IMR-90 (cell line): ENCODE data around the gene PXDC1. TPM values are rescaled to one million over a fixed set of nuclear protein-coding genes. Genes with fewer than 3 reads are reported as not detected.
A peak's percentile ranks its signal among the peaks of the same experiment; 100 is the strongest.

Source experiments
- ATAC-seq: fragments of 200-7000 bp; cut with Tn5 transposase; 2 replicates; pipeline ENCODE4 v1.9.1; 2020; ENCODE audit warnings: low read depth, mild to moderate bottlenecking, moderate library complexity
- BruUV-seq: library from RNA; stranded (reverse); fragments of 400-500 nt; replicated peaks from 2 replicates; lab custom pipeline; 2021; lab: Mats Ljungman, UMichigan
- CTCF ChIA-PET: fragments of 300-600 bp; formaldehyde crosslinking; extraction: SDS; loops from one replicate; lab custom pipeline; 2021; ENCODE audit warnings: antibody characterized with exemption; lab: Yijun Ruan, JAX
- POLR2A ChIA-PET: fragments of 300-600 bp; sonication (Branson Sonifier 250); formaldehyde crosslinking; loops from one replicate; lab custom pipeline; 2022; ENCODE audit warnings: antibody characterized with exemption; ENCODE audit not compliant: unreplicated experiment; lab: Charles Lee
- DNase-seq: peaks from one replicate; pipeline ENCODE4 v3.0.0; 2013
- H2AFZ ChIP-seq: replicated peaks from 2 replicates; pipeline ENCODE3; 2013; ENCODE audit warnings: low read length, mild to moderate bottlenecking; ENCODE audit not compliant: poor library complexity
- H2AK5ac ChIP-seq: 2 replicates; pipeline ENCODE4 v1.6.1; 2013; ENCODE audit warnings: low read depth, low read length, inconsistent platforms
- H2AK9ac ChIP-seq: replicated peaks from 2 replicates; pipeline ENCODE3; 2013; ENCODE audit warnings: mild to moderate bottlenecking, low read depth, low read length, moderate library complexity; ENCODE audit not compliant: poor library complexity
- H2BK120ac ChIP-seq: 2 replicates; pipeline ENCODE4 v1.6.1; 2013; ENCODE audit warnings: low read depth, low read length, inconsistent platforms
- H2BK15ac ChIP-seq: 3 replicates; pipeline ENCODE4 v1.6.1; 2013; ENCODE audit warnings: low read depth, low read length, inconsistent platforms
- H2BK20ac ChIP-seq: 2 replicates; pipeline ENCODE4 v1.6.1; 2013; ENCODE audit warnings: low read depth, mild to moderate bottlenecking, inconsistent platforms, low read length, moderate library complexity
- H2BK5ac ChIP-seq: 2 replicates; pipeline ENCODE4 v1.6.1; 2013; ENCODE audit warnings: mild to moderate bottlenecking, low read depth, low read length, inconsistent platforms; ENCODE audit not compliant: poor library complexity, severe bottlenecking
- H3K14ac ChIP-seq: replicated peaks from 2 replicates; pipeline ENCODE4 v1.6.1; 2013; ENCODE audit warnings: low read depth, low read length, inconsistent platforms
- H3K18ac ChIP-seq: 2 replicates; pipeline ENCODE4 v1.6.1; 2013; ENCODE audit warnings: low read depth, low read length, control low read depth
- H3K23ac ChIP-seq: 2 replicates; pipeline ENCODE4 v1.6.1; 2013; ENCODE audit warnings: low read depth, low read length, inconsistent platforms
- H3K27ac ChIP-seq: 2 replicates; pipeline ENCODE4 v1.5.1; 2013; ENCODE audit warnings: mild to moderate bottlenecking, control low read depth, low read length; ENCODE audit not compliant: insufficient read depth
- H3K27me3 ChIP-seq: 2 replicates; pipeline ENCODE4 v1.6.1; 2013; ENCODE audit warnings: low read length; ENCODE audit not compliant: control insufficient read depth, insufficient read depth
- H3K36me3 ChIP-seq: 2 replicates; pipeline ENCODE4 v1.6.1; 2013; ENCODE audit warnings: low read length, mixed read lengths; ENCODE audit not compliant: control insufficient read depth, insufficient read depth
- H3K4ac ChIP-seq: 2 replicates; pipeline ENCODE4 v1.6.1; 2013; ENCODE audit warnings: low read depth, low read length, inconsistent platforms
- H3K4me1 ChIP-seq: 2 replicates; pipeline ENCODE4 v1.6.1; 2013; ENCODE audit warnings: low read length, mixed read lengths; ENCODE audit not compliant: control insufficient read depth, insufficient read depth
- H3K4me2 ChIP-seq: 2 replicates; pipeline ENCODE4 v1.6.1; 2013; ENCODE audit warnings: low read depth, mild to moderate bottlenecking, control low read depth, low read length, moderate library complexity
- H3K4me3 ChIP-seq: 2 replicates; pipeline ENCODE4 v1.5.1; 2013; ENCODE audit warnings: low read depth, mild to moderate bottlenecking, control low read depth, low read length, moderate library complexity; ENCODE audit not compliant: insufficient read depth
- H3K56ac ChIP-seq: 2 replicates; pipeline ENCODE4 v1.6.1; 2013; ENCODE audit warnings: low read length, inconsistent platforms; ENCODE audit not compliant: insufficient read depth; ENCODE audit errors: extremely low read depth
- H3K79me1 ChIP-seq, 2 experiments: 2 replicates each; pipeline ENCODE4 v1.6.1; 2013; ENCODE audit warnings: low read length in 2 of 2, inconsistent platforms in 1 of 2, low read depth in 1 of 2
- H3K9ac ChIP-seq: 2 replicates; pipeline ENCODE4 v1.6.1; 2013; ENCODE audit warnings: low read depth, low read length, control low read depth
- H3K9me1 ChIP-seq: 2 replicates; pipeline ENCODE4 v1.6.1; 2013; ENCODE audit warnings: low read length, inconsistent platforms; ENCODE audit not compliant: insufficient read depth
- H3K9me3 ChIP-seq: 2 replicates; pipeline ENCODE4 v1.6.1; 2013; ENCODE audit warnings: low read length; ENCODE audit not compliant: control insufficient read depth, insufficient read depth
- H4K20me1 ChIP-seq: 2 replicates; pipeline ENCODE4 v1.6.1; 2013; ENCODE audit warnings: low read length, inconsistent platforms; ENCODE audit not compliant: insufficient read depth
- H4K5ac ChIP-seq: 2 replicates; pipeline ENCODE4 v1.6.1; 2013; ENCODE audit warnings: mild to moderate bottlenecking, low read depth, low read length, control low read depth
- H4K8ac ChIP-seq, 2 experiments: 2 replicates each; pipeline ENCODE4 v1.6.1; 2013; ENCODE audit warnings: low read depth in 2 of 2, low read length in 2 of 2, control low read depth in 1 of 2, inconsistent platforms in 1 of 2
- H4K91ac ChIP-seq: 2 replicates; pipeline ENCODE4 v1.6.1; 2013; ENCODE audit warnings: low read depth, low read length, inconsistent platforms; ENCODE audit not compliant: insufficient read depth
- BHLHE40 ChIP-seq: fragments of 150-350 bp; IDR thresholded peaks from 2 replicates; pipeline ENCODE4 v1.6.1; 2016; ENCODE audit warnings: mild to moderate bottlenecking, low read depth, low read length
- MAFK ChIP-seq: IDR thresholded peaks from 2 replicates; pipeline ENCODE4 v1.6.1; 2012; ENCODE audit warnings: low read depth, low read length, improper control_type of control experiment
- MXI1 ChIP-seq: IDR thresholded peaks from 2 replicates; pipeline ENCODE4 v1.6.1; 2012; ENCODE audit warnings: low read depth, mild to moderate bottlenecking, low read length, moderate library complexity, borderline replicate concordance
- POLR2A ChIP-seq: IDR thresholded peaks from 2 replicates; pipeline ENCODE4 v1.6.1; 2012; ENCODE audit warnings: mild to moderate bottlenecking, low read depth, low read length
- RAD21 ChIP-seq: IDR thresholded peaks from 2 replicates; pipeline ENCODE4 v1.6.1; 2012; ENCODE audit warnings: low read length, improper control_type of control experiment
- WGBS, 2 experiments: methylation state at CpG; one replicate each; pipeline versions ENCODE4 v1.1.5 to v1.1.7; 2013; ENCODE audit warnings: missing lambda C conversion rate in 2 of 2; ENCODE audit not compliant: insufficient read length in 1 of 2; ENCODE audit errors: extremely low coverage in 2 of 2; 5-methylcytosine and 5-hydroxymethylcytosine counted together
- dilution Hi-C: fragments of 300-500 bp; cut with HindIII; formaldehyde crosslinking; loops from one replicate; pipeline ENCODE4 v1.14.3; 2018; ENCODE audit warnings: low sequenced_read_pairs; ENCODE audit not compliant: unreplicated experiment
- in situ Hi-C: fragments of 300-500 bp; cut with MboI; formaldehyde crosslinking; loops from 3 replicates; pipeline ENCODE4 v1.14.3; 2019; ENCODE audit warnings: low sequenced_read_pairs, inconsistent platforms, mixed read lengths
- intact Hi-C: fragments of 100-400 bp; cut with micrococcal nuclease; formaldehyde crosslinking; loops from 2 replicates; pipeline ENCODE4 v1.10.0; 2022
- polyA plus RNA-seq, 3 experiments: library from polyadenylated mRNA; depleted of rRNA; stranded (reverse); fragments of >200 nt; gene quantifications; 2 replicates each; pipeline ENCODE4 v1.2.3, GENCODE V29; 2012; ENCODE audit warnings: low replicate concordance in 1 of 3
- total RNA-seq: library from RNA; depleted of rRNA; stranded (reverse); fragments of >200 nt; gene quantifications from 2 replicates; pipeline ENCODE4 v1.2.3, GENCODE V29; 2012

PXDC1 gene
- total and polyA plus RNA-seq, 2 of the 4 experiments (the other 2 are of a cell fraction), result 63.3 to 72.2 TPM

DNA sequence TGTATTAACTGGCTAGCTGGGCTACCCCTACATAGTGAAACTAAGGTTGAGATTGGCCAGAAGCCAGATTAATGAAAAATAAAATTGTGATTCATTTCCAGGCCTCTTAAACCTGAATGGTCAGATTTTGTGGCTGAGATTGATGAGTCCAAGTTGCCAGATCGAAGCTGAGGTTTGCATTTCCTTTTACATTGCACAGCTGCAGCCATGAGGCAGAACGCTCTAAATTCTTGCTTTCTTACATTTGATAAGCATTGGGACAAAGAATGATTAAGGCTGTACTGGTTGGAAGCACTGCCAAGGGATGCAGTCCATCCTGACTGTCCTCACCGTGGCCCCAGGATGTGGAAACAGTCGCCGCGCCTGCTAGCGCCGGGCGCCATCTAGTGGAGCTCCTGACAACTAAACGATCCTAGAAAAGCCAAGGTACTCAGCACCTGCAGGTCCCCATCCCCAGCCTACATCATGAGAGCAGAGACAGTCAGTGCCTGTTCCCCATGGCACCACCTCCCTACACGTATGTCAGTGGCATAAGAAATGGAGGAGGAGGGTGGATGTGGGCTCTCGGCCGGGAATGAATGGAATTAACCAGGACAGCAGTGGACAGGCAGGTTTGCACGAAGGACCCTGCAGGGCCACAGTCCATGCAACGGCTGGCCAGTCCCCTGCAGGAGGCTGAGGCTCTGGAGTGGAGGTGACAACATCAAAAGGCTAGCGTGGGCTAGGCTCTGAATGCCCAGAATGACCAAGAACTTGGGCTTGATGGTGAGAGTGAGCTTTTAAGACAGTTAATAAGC, 19.0 kb downstream of the PXDC1 start (continued):
- TF ChIP-seq RAD21 (peak; percentile 97), MAFK (no peak), POLR2A (no peak; the same call in 1 of the 2 replicates)

DNA sequence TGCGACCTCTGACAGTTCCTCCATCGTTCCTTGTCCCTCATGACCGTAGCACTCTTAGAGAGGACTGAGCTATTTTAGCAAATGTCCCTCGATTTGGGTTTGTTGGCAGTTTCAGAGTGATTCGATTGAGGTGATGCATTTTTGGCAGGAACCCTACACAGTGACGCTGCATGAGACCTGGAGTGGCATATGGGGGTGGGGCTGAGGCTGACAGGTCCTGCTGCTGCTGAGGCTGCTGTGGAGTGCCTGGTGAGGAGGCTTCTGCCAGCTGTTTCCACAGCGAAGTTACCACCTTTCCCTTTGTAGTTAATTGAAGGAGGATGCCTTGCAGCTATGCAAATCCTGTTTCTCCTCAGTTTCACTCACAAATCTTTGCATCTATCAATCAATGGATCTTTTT, 19.8 kb downstream of the PXDC1 start:
- POLR2A ChIA-PET, result no interaction called here
- peaks cover 58 to 100% of the 10 kb centered on the region in 2 experiments for H3K79me1 ChIP-seq
- dilution Hi-C loops, result no loop called here
- BruUV-seq, result no TSS peak
- in situ Hi-C loops, result loop anchor here (5.0 to 25.0 kb wide), 3 partner anchors 319 to 594 kb away; no protein-coding TSS in a partner anchor
- no peak overlapping the region for H4K5ac ChIP-seq
- no peak overlapping the region for H3K27ac ChIP-seq
- H3K36me3 ChIP-seq, result peaks cover 45% of the 10 kb centered on the region
- H2AK5ac ChIP-seq, result no peak overlapping the region
- peaks cover 7% of the 10 kb centered on the region for H3K4me1 ChIP-seq
- H2BK20ac ChIP-seq, result no peak overlapping the region
- H3K27me3 ChIP-seq, result no peaks in the 10 kb centered on the region
- no peak overlapping the region for H2BK5ac ChIP-seq
- H4K91ac ChIP-seq, result no peak overlapping the region
- H3K4me2 ChIP-seq, result no peak overlapping the region
- H3K4ac ChIP-seq, result no peak overlapping the region
- DNase-seq (no peak), ATAC-seq (no peak)
- H2BK120ac ChIP-seq, result no peak overlapping the region
- peaks cover 8% of the 10 kb centered on the region for H3K9me1 ChIP-seq
- H2AK9ac ChIP-seq, result no peak overlapping the region
- H4K8ac ChIP-seq, result no peak overlapping the region
- H2BK15ac ChIP-seq, result no peak overlapping the region
- no peak overlapping the region for H2AFZ ChIP-seq
- H4K20me1 ChIP-seq, result peaks cover 99% of the 10 kb centered on the region
- no peak overlapping the region for H3K14ac ChIP-seq
- intact Hi-C loops, result loop anchor here (1.0 to 5.0 kb wide), 5 partner anchors 208 to 734 kb away; partner anchors contain the start of genes NQO2 and SLC22A23
- H3K23ac ChIP-seq, result peak overlapping the region; percentile 5; the same call in 1 of the 2 replicates
- TF ChIP-seq BHLHE40 (no peak), MAFK (no peak), MXI1 (no peak)
- 92% methylated on average over 2 of the region's 7 CpGs; no CpG with 5 or more reads in 1 of the 2 experiments for WGBS, 2 experiments
- H3K9ac ChIP-seq, result no peak overlapping the region
- H3K56ac ChIP-seq, result no peak overlapping the region
- CTCF ChIA-PET, result interaction anchor here (0.8 to 1.8 kb wide), 5 partner anchors 17 to 452 kb away, joined by 3 to 6 read pairs (median 3); no protein-coding TSS in a partner anchor
- no peak overlapping the region for H3K18ac ChIP-seq
- H3K4me3 ChIP-seq, result no peak overlapping the region
- 0 out of 2 replicates have a peak, but pooled peaks cover 4% of the 10 kb centered on the region for H3K9me3 ChIP-seq
